Psoas muscle (tissue), 8 donors: ENCODE measurements around the gene SORBS1. TPM values are rescaled to one million over a fixed set of nuclear protein-coding genes. Genes with fewer than 3 reads are reported as not detected.

Source experiments
- ATAC-seq, 4 donors: fragments of 200-7000 bp; cut with Tn5 transposase; one replicate each; pipeline ENCODE4 v1.9.1; 2020; ENCODE audit warnings: moderate library complexity in 3 of 4, mild to moderate bottlenecking in 2 of 4
- DNase-seq, 2 donors: peaks; one replicate each; pipeline ENCODE4 v3.0.0-alpha.2; 2020
- H3K27ac ChIP-seq: fragments of 200-600 bp; one replicate; pipeline ENCODE4 v1.8.0; 2022
- H3K27me3 ChIP-seq, 3 donors: fragments of 200-600 bp in 1 of 3; one replicate each; pipeline versions ENCODE4 v1.6.1 to v1.8.0; 2013 to 2022; ENCODE audit warnings: low read length in 2 of 3, mild to moderate bottlenecking in 2 of 3, moderate library complexity in 1 of 3; ENCODE audit not compliant: insufficient read depth in 3 of 3
- H3K36me3 ChIP-seq, 2 donors: fragments of 200-600 bp in 1 of 2; one replicate each; pipeline versions ENCODE4 v1.6.1 to v1.8.0; 2013 to 2022; ENCODE audit warnings: low read depth in 1 of 2, mild to moderate bottlenecking in 1 of 2, moderate library complexity in 1 of 2; ENCODE audit not compliant: insufficient read depth in 1 of 2
- H3K4me1 ChIP-seq: fragments of 200-600 bp; one replicate; pipeline ENCODE4 v1.8.0; 2022
- H3K4me3 ChIP-seq: fragments of 200-600 bp; one replicate; pipeline ENCODE4 v1.8.0; 2022; ENCODE audit warnings: mild to moderate bottlenecking
- H3K9me3 ChIP-seq: fragments of 200-600 bp; one replicate; pipeline ENCODE4 v1.8.0; 2022
- CTCF ChIP-seq: fragments of 200-600 bp; IDR thresholded peaks from one replicate; pipeline ENCODE4 v1.8.0; 2022; ENCODE audit warnings: antibody characterized with exemption
- WGBS, 3 donors: extraction: QIAGEN DNeasy Blood & Tissue Kit; methylation state at CpG; one replicate each; pipeline versions ENCODE4 v1.1.6 to v1.1.7; 2013; 5-methylcytosine and 5-hydroxymethylcytosine counted together
- intact Hi-C, 2 donors: fragments of 100-400 bp; cut with DNase I; formaldehyde crosslinking; loops; one replicate each; pipeline versions ENCODE4 v1.11.0 to v1.14.2; 2022
- polyA plus RNA-seq, 3 donors: library from polyadenylated mRNA; stranded (reverse); fragments of 200-250 nt; gene quantifications; one replicate each; pipeline ENCODE4 v1.2.3, GENCODE V29; 2013
- total RNA-seq, 4 donors: library from RNA; stranded (reverse); fragmentation: NEBNext Ultra II Directional in 2 of 4; extraction: Animal tissue kit (Norgen Biotek cat#: 25700) in 2 of 4; gene quantifications; one replicate each; pipeline versions ENCODE4 v1.2.1 to v1.2.4, GENCODE V29; 2021 to 2023
- donor health status: healthy with polysubstance abuse.
- donor health status: DM: no; HTN: no; CAD: no; lungs with moderate emphysema.
- donor health status: Bipolar disorder and iron deficiency.
- donor health status: healthy.
- donor health status: DM: yes; HTN: yes; CAD: no.
- donor health status: DM: no; HTN: no; CAD: no.
- donor health status: DM: no; HTN: no; CAD: no.
- donor health status: DM: yes; HTN: yes; CAD: no.

The SORBS1 gene
- total and polyA plus RNA-seq, 7 donors = 17.3 to 306 (median 145) TPM

- 68 to 92% (median 89%) methylated on average over 4 of the region's 4 CpGs for WGBS, 3 donors
- no peak for ATAC-seq
- intact Hi-C loops = no loop called here
Observed at GRCh38 chr10:95530561-95530960, 30.6 kb downstream of the SORBS1 start.

GRCh38 chr10:95530029-95530428 is 31.1 kb downstream of the SORBS1 start:
- H3K9me3 ChIP-seq = no peaks in the 10 kb centered on the region
- ATAC-seq (no peak), DNase-seq (no peak)
- no peaks in the 10 kb centered on the region for H3K27me3 ChIP-seq
- peaks cover 80% of the 10 kb centered on the region for H3K4me1 ChIP-seq
- WGBS, 3 donors = 93 to 97% (median 93%) methylated on average over 2 of the region's 2 CpGs
- H3K27ac ChIP-seq = peak overlapping the region; percentile 77
- intact Hi-C loops = no loop called here
- no peak for TF ChIP-seq CTCF
- H3K36me3 ChIP-seq = no peaks in the 10 kb centered on the region
- no peak overlapping the region for H3K4me3 ChIP-seq

More at GRCh38 chr10:95530561-95530960, 30.6 kb downstream of the SORBS1 start:
- no peak for TF ChIP-seq CTCF
- H3K27me3 ChIP-seq = no peaks in the 10 kb centered on the region
- no peaks in the 10 kb centered on the region for H3K9me3 ChIP-seq
- H3K4me1 ChIP-seq = peaks cover 79% of the 10 kb centered on the region
- H3K4me3 ChIP-seq = no peak overlapping the region
- DNase-seq = no peak
- H3K27ac ChIP-seq = peak overlapping the region; percentile 77
- no peaks in the 10 kb centered on the region for H3K36me3 ChIP-seq

GRCh38 chr10:95526044-95526443 is 35.1 kb downstream of the SORBS1 start:
- intact Hi-C loops = no loop called here
- no peaks in the 10 kb centered on the region for H3K27me3 ChIP-seq
- no peak overlapping the region for H3K4me3 ChIP-seq
- TF ChIP-seq CTCF = no peak
- H3K27ac ChIP-seq = peak overlapping the region; percentile 75
- no peak for ATAC-seq
- DNase-seq = no peak
- WGBS, 3 donors = 88 to 96% (median 89%) methylated on average over 7 of the region's 7 CpGs
- H3K4me1 ChIP-seq = peaks cover 72% of the 10 kb centered on the region
- no peaks in the 10 kb centered on the region for H3K36me3 ChIP-seq
- H3K9me3 ChIP-seq = no peaks in the 10 kb centered on the region

- ATAC-seq = peak; percentile 65 to 87 (median 75)
- Histone ChIP-seq H3K27me3 (no peaks in the 10 kb centered on the region), H3K4me1 (peaks cover 68% of the 10 kb centered on the region), H3K9me3 (no peaks in the 10 kb centered on the region), H3K4me3 (no peak overlapping the region), H3K36me3 (no peaks in the 10 kb centered on the region), H3K27ac (peak overlapping the region; percentile 75)
- TF ChIP-seq CTCF = no peak
- whole genome bisulfite sequencing, 3 donors = 62 to 68% (median 62%) methylated on average over 4 of the region's 4 CpGs
- intact Hi-C loops = no loop called here
- DNase-seq = peak in 1 of 2 donors; percentile 33
Observed at GRCh38 chr10:95525033-95525418, 36.1 kb downstream of the SORBS1 start.
